HG02610 (cell line): ENCODE results near the gene MICAL2.
"Not testable (repeated sequence)": the region's sequence is repeated elsewhere in the genome, so short reads cannot be mapped to it uniquely, and the experiment has no call there.

Source experiments
- ATAC-seq: cut with Tn5 transposase; IDR thresholded peaks from one replicate; pipeline ENCODE4 v1.9.1; 2021; ENCODE audit warnings: mild to moderate bottlenecking, moderate library complexity; ENCODE audit not compliant: unreplicated experiment

MICAL2 gene

GRCh38 chr11:12132790-12133145 lies 22.4 kb downstream of the MICAL2 start:
- no peak for ATAC-seq

- no peak for ATAC-seq
Measured at GRCh38 chr11:12133547-12134235, 23.3 kb downstream of the MICAL2 start.

DNA sequence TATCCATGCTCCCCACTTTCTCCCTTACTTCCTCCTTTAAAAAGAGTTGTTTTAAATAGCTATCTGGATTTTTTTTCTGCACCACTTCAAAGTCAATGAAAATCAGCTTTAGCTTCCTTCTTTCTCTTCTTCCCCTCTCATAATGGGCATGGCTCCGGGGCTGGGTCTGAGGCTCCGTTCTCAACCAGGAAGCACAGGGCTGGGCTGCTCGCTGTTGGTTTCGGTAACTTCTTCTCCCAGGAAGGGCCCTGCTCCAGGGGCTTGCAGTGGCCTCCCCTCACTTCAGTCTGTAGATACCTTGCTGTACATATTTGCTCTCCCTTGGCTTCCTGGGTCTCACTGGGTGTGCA lies 23.8 kb downstream of the MICAL2 start:
- ATAC-seq = no peak

DNA sequence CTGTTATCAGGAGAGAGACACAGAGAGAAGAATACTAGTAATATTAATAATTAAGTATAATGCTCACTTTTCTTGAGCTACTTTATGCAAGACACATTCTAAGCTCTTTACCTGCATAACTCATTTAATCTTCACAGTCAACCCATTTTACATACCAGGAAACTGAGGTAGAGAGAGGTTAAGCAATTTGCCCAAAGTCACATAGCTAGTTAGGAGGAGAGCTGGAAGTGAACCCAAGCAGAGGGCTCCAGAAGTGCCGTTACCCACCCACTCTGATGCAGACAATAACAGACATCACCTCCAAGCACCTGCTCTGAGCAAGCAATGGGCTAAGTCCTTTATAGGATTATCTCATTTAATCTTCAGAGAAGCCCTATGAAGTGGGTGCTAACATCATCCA lies 24.8 kb downstream of the MICAL2 start:
- no peak for ATAC-seq

DNA sequence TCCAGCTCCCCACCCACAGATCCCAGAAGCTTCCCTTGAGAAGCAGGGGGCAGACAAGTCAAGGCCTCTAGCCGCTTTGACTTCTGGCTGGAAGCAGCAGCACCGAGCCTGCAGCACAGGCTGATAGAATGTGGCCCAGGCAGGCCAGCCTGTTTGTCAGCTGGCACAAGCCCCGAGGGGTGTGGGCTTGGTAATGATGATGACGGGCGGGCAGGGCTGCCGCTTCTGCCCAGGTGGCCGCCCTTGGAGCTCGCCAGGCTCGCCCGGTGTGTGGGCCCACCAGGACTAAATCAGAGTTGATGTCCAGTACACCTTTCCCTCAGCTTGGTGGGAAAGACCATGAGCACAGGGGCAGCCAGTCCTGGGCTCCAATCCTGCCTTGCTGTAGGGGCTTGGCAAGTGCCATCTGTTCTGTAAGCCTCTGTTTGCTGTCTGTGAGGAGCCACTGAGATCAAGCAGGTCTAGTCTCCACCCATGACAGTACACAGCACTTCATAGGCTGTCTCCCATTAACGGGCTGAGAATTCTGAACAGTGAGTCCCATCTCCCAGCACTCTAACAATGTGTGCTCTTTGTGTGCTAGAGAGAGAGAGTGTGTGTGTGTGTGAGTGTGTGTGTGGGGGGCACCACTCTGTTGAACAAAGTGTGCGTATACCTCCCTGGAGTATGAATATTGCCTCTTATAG lies 26.8 kb downstream of the MICAL2 start:
- ATAC-seq = no peak

- ATAC-seq = no peak
Measured at GRCh38 chr11:12137938-12138731, 27.7 kb downstream of the MICAL2 start.

DNA sequence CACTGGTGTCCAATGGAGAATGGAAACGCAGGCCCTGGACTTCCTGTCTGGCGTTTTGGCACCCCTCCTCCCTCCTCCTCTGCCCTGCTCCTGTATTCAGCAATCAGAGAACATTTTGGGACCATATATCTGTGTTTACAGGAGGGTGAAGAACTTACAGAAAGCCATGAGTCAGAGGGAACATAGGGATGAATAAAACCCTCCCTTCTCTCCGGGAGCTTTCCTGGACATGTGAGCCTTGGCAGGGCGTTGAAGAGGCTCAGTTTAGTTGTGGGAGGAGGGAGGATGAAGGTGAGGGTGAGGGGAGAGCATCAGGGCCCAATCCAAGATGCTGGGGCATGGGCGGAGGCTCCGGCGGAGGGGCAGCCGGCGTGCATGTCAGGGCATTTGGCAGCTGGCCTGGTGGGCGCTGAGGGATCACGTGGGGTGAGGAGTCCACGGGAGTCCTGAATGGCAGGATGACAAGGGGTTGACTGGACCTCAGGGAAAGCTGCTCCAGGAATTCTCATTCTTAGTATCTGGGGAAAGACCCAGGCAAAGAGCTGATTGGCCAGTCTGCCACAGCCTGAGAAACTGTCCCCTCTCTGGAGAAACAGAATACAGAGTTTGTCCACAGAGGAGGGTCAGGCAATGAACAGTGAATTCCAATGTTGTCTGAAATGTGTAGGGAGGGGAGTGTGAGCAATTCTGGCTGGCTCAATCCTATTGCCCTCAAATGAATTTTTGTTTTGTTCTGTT lies 28.9 kb downstream of the MICAL2 start:
- no peak for ATAC-seq

- no peak for ATAC-seq
Measured at GRCh38 chr11:12140186-12140793, 29.9 kb downstream of the MICAL2 start.

DNA sequence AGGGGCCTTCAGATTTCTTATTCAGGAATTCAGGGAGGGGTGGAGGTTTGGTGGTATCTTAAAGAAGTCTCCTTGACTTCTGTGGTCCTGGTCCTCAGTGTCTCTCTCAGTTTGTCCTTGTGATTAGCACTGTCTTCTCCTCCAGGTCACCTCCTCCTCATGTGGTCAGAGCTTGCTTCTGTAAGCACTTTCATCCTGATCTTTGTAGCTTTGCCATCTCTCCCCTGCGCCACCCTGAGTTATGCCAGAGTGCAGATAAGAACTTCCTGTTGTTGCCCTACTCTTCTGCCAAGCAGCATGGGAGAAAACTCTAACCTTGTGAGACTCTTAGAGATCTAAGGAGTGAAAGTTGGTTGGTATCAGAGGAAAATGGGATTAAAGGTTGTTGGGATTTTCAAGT lies 30.9 kb downstream of the MICAL2 start:
- ATAC-seq = no peak

- no peak for ATAC-seq
Measured at GRCh38 chr11:12142176-12142575, 31.8 kb downstream of the MICAL2 start.

DNA sequence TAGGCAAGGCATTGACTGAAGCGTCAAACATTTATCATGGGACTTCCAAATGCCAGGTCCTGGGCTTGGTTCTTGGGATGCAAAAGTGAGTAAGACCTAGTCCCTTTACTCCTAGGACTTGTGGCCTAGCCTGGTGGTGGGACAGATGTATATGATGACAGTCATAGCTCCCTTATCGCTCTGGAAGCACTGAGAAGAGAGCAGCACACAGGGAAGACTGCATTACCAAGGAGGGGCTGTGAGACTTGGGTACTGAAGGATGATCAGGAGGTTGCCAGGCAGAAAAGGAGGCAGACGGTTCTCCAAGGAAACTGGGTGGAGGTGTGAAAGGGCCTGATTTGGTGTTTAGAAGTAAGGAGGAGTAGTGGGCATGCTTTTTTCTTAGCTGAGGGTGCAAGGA lies 32.5 kb downstream of the MICAL2 start:
- ATAC-seq = no peak

DNA sequence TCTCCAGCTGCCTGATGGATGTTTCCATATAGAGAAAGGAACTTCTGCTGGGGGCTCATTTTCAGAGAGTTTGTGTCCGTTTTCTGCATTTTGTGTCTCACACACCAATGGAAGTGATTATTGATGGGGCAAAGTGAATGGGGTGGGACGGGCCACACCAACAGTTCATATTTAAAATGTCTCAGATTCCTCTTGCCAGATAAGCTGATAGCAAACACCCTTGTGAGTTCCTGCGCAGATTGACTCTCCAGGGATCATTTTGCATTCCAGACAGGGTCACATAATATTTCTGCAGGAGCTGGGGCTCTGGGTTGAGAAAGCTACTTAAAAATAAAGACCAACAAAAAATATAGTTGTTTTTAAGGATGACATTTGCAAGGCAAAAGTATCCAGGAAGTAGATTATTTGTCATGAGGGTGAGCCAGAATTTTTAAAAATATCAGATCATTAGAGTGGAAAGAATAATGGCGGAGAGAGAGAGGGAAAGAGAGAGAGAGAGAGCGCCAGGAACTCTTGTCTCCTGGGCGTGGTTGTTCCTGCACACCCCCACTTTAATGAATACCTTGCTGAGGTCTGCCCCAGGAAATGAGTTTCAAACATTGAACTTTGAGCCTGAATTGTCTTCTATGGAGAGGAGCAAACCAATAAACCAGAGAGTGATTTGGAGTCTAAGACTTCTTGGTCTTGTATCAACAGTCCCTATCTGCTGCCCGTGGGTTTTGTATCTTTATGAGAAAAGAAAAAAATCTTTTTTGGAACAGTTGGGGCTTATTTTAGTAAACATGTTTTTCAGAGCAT lies 33.3 kb downstream of the MICAL2 start:
- no peak for ATAC-seq

GRCh38 chr11:12144330-12145174 lies 34.2 kb downstream of the MICAL2 start:
- ATAC-seq = no peak

DNA sequence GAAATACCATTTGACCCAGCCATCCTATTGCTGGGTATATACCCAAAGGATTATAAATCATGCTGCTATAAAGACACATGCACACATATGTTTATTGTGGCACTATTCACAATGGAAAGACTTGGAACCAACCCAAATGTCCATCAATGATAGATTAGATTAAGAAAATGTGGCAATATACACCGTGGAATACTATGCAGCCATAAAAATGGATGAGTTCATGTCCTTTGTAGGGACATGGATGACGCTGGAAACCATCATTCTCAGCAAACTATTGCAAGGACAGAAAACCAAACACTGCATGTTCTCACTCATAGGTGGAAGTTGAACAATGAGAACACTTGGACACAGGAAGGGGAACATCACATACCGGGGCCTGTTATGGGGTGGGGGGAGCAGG lies 36.3 kb downstream of the MICAL2 start:
- ATAC-seq = not testable (repeated sequence)

GRCh38 chr11:12147827-12148226 lies 37.4 kb downstream of the MICAL2 start:
- ATAC-seq = no peak

GRCh38 chr11:12148466-12148865 lies 38.1 kb downstream of the MICAL2 start:
- no peak for ATAC-seq

- ATAC-seq = no peak
Measured at GRCh38 chr11:12148882-12149281, 38.5 kb downstream of the MICAL2 start.

- peak; percentile 70 for ATAC-seq
Measured at GRCh38 chr11:12149672-12150225, 39.4 kb downstream of the MICAL2 start.

DNA sequence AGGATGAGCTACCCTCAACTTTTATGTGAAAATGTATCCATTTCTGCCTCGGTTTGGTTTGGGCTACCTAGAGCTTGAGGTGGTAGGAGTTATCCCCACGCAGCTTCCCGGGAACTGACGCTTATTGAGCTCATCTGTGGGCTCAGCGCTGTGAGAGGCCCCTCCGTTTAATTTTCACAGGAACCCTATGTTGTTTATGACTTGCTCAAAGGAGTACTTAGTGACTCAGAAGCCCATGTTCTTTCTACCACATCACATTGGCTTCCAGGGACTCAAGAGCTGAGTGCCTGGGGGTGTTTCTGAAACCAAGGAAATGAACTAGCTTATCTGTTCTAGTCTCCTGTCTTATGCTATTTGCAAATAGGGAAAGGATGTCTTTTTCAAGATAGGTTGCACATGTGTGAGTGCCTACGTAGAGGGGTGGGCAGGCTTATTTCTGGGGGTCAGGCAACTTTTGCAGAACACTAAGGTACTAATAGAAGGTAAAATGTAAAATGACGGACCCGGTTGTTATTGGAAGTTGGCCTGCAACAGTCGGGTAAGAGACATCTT lies 40.5 kb downstream of the MICAL2 start:
- ATAC-seq = no peak
